DMS114 treated with DMSO at 0.1 percent for 48 hours (cell line): Measurements from ENCODE around the gene TNFSF12.
A peak's percentile ranks its signal among the peaks of the same experiment; 100 is the strongest.

Experiments
- DNase-seq: peaks from one replicate; lab custom pipeline; 2025; ENCODE audit not compliant: unreplicated experiment; lab: John Stamatoyannopoulos, UW

Gene TNFSF12

DNA sequence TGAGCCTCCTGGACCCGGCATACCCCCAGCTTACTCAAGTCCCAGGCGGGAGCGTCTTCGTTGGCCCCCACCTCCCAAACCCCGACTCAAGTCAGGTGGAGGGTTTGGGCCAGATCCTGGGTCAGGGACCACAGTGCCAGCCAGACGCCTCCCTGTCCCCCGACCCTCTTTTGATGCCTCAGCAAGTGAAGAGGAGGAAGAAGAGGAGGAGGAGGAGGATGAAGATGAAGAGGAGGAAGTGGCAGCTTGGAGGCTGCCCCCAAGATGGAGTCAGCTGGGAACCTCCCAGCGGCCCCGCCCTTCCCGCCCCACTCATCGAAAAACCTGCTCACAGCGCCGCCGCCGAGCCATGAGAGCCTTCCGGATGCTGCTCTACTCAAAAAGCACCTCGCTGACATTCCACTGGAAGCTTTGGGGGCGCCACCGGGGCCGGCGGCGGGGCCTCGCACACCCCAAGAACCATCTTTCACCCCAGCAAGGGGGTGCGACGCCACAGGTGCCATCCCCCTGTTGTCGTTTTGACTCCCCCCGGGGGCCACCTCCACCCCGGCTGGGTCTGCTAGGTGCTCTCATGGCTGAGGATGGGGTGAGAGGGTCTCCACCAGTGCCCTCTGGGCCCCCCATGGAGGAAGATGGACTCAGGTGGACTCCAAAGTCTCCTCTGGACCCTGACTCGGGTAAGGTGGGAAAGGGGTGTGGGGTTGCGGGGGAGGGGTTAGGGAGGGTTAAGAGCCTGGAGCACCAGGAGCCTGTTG, 14.4 kb downstream of the TNFSF12 start:
- DNase-seq: no peak

DNA sequence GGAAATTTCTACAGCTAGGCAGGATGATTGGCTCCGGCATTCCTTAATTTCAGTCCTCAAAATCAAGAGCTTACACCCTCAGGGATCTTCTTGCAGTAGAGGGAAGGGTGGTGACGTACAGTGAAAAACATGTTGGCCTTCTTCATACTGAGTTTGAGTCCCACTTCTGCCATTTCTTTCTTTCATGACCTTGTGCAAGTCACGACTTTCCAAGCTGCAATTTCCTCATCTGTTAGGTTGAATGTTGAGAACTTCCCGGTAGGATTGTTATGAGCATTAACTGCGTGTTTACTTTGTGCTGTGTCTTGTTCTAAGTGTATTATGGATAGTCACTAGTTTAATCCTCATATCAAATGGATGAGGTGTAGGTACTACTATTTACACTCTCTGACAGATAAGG, 20.7 kb downstream of the TNFSF12 start:
- no peak for DNase-seq

DNA sequence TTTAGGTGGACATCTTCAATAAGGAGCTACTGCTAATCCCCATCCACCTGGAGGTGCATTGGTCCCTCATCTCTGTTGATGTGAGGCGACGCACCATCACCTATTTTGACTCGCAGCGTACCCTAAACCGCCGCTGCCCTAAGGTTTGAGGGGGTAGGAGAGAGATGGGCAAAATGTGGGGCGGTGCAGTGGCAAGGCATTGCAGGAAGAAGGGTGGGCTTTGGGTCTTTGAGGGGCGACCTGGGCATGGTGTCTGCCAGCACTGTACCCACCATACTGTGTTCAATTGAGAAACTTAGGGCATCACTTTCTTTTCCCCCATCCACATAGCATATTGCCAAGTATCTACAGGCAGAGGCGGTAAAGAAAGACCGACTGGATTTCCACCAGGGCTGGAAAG, 21.5 kb downstream of the TNFSF12 start:
- no peak for DNase-seq

DNA sequence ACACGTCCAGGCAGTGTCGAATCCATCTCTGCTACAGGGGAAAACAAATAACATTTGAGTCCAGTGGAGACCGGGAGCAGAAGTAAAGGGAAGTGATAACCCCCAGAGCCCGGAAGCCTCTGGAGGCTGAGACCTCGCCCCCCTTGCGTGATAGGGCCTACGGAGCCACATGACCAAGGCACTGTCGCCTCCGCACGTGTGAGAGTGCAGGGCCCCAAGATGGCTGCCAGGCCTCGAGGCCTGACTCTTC, 23.4 kb downstream of the TNFSF12 start:
- DNase-seq: no peak

DNA sequence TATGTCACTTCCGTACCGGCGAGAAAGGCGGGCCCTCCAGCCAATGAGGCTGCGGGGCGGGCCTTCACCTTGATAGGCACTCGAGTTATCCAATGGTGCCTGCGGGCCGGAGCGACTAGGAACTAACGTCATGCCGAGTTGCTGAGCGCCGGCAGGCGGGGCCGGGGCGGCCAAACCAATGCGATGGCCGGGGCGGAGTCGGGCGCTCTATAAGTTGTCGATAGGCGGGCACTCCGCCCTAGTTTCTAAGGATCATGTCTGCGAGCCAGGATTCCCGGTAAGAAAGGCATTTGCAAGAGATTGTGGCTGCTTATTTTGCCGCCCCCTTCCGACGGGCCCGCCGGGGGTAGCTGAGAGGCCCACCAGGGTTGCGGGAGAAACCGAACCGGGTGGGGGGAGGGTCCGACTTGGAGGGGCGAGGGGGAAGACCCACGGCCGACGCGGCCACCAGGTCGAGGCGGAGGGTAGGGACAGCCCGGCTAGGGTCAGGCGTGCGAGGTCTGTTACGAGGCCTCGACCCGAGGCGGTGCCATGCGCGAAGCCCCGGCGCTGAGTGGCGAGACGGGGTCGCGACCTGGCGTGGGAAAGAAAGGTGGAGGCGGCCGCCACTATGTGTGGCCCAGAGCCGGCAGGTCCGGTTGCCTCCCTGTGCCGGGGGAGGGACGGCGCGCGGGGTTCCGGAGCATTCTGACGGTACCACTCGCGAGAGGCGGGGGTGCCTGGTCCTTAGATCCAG, 23.9 kb downstream of the TNFSF12 start:
- DNase-seq: peak; percentile 95

DNA sequence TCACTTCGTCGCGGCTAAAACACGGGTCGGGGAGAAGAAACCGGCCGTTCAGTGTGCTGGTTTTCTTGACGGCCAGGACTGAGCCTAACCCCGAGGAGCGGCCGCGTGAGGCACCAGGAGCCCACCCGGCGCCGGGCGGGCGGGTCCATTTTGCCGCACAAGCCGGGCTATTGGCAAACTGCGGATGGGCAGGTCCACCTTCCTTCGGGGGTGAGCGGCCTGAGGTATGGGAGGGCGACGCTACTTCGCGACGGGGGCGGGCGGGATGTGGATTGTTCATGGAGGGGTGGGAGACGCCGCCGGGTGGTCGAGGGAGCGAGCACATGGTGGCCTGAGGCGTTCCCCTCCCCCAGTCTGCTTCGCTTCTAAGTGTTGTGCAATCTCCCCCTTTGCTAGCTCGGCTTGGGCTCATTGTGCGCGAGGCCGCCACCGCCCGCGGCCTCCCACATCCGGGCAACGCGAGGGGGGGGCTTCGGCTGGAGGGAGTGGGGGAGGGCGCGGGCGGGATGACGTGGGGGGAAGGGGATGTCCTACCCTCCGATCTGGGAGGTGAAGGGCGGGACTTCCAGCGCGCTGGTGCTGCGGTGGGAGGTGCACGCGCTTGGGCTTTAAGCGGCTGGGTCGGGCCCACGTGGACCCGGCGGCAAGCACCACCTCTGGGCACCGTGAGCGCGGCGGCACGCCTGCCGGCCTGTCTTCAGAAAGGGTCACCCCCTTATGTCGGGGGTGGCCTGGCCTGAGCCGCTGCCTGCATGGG, 24.6 kb downstream of the TNFSF12 start:
- DNase-seq: peak; percentile 46

DNA sequence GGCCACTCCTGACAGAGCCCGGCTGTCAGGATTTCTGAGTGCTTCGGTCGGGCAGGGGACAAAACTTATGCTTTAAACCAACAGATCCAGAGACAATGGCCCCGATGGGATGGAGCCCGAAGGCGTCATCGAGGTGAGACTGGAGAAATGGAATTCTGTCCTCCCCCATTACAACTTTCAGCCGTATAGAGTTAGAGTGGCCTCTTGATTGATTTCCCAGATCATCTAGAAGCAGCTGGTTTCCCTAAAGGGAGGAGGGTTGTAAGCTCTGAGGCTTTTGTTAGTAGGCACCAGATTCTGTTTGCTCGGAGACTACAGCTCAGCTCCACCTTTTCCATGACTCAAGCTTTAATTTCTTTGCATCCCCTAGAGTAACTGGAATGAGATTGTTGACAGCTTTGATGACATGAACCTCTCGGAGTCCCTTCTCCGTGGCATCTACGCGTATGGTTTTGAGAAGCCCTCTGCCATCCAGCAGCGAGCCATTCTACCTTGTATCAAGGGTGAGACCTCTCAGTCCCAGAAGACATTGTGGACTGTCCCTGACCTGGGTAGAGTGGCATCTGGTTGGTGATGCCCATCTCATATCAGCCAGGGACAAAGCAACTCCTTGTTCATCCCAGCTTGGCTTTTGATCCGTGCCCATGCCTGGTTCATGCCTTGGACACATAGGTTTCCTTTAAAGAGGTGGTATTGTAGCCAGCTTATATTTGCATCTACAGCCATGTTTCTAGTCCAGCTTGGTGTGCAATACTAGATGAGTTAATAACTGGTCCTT, 25.5 kb downstream of the TNFSF12 start:
- no peak for DNase-seq

DNA sequence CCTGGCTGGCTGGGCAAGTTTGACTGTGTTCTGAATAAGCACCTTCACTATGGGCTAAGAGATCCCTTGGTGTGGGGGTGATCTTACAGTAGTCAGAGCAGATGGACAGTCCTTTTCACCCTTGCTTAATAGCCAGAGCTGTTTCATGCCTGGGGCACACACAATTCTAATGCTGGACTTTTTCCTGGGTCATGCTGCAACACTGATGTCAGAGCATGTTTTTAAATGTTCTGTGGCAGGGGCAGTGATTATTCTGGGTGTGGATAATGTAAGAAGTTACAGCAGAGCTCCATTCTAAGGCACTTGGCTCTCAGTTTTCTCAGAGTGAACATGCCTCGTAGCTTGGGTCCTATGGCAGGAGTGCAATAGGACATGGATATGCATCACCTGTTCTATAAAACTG, 26.6 kb downstream of the TNFSF12 start:
- DNase-seq: no peak

DNA sequence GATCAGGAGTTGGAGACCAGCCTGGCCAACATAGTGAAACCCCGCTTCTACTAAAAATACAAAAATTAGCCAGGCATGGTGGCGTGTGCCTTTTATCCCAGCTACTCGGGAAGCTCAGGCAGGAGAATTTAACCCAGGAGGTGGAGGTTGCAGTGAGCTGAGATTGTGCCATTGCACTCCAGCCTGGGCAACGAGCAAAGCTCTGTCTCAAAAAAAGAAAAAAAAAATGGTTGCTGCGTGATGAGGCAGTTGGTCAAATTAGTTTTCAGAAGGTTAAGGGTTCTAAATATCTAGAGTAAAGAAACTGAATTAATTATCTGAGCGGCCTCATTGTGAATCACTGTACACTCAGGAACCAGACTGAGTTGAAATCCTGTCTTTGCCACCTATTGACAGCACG, 27.1 kb downstream of the TNFSF12 start:
- no peak for DNase-seq

DNA sequence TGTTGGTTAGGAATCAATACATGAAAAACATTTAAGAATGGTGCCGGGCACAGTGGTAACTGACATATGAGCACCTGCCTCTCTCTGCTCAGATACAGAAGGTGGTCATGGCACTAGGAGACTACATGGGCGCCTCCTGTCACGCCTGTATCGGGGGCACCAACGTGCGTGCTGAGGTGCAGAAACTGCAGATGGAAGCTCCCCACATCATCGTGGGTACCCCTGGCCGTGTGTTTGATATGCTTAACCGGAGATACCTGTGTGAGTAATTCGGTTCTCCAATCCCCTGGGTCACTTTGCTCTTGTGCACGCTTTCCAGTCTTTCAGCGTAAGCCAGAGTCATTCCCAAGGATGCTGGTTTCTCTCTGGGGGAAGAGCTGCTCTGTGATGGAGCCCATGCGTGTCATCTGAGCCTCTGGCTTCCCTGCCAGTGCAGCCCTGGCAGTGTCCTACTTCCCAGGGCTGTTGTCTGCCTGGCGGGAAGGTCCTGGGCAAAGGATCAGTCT, 27.6 kb downstream of the TNFSF12 start:
- DNase-seq: no peak

DNA sequence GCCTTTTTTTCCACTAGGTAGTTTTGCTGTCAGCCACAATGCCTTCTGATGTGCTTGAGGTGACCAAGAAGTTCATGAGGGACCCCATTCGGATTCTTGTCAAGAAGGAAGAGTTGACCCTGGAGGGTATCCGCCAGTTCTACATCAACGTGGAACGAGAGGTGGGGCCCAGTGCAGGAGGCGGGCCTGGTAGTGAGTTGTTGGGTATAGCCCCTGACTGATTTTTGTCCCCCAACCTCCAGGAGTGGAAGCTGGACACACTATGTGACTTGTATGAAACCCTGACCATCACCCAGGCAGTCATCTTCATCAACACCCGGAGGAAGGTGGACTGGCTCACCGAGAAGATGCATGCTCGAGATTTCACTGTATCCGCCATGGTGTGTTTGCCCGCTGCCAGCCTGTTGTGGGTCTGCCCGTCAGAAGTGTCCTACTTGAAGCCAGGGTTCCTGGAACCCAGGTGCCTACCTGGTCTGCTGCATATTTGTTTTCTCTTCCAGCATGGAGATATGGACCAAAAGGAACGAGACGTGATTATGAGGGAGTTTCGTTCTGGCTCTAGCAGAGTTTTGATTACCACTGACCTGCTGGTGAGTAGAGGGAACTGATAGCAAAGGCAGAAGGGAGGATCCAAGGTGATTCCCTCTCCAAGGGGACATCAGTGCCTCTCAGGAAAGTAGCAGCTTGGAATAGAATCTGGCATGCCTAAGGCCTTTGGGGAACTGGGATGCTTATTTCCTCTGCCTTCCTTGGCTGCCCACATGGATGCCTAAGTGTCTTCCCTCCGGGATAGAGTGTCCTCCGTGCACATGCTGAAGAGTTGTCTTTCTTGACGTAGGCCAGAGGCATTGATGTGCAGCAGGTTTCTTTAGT, 28.7 kb downstream of the TNFSF12 start:
- DNase-seq: no peak

DNA sequence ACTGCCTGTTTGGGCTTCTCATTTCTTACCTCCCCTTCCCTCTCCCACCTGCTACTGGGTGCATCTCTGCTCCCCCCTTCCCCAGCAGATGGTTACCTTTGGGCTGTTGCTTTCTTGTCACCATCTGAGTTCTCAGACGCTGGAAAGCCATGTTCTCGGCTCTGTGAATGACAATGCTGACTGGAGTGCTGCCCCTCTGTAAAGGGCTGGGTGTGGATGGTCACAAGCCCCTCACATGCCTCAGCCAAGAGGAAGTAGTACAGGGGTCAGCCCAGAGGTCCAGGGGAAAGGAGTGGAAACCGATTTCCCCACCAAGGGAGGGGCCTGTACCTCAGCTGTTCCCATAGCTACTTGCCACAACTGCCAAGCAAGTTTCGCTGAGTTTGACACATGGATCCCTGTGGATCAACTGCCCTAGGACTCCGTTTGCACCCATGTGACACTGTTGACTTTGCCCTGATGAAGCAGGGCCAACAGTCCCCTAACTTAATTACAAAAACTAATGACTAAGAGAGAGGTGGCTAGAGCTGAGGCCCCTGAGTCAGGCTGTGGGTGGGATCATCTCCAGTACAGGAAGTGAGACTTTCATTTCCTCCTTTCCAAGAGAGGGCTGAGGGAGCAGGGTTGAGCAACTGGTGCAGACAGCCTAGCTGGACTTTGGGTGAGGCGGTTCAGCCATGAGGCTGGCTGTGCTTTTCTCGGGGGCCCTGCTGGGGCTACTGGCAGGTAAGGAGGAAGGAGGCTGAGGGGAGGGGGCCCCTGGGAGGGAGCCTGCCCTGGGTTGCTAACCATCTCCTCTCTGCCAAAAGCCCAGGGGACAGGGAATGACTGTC, 30.4 kb downstream of the TNFSF12 start, which contains the start of gene CD68:
TSS of gene CD68 (plus strand) at position 638 of the 833 bp plus-strand sequence. CDS start at position 678, 40 bp downstream.
- peak; percentile 61 for DNase-seq

DNA sequence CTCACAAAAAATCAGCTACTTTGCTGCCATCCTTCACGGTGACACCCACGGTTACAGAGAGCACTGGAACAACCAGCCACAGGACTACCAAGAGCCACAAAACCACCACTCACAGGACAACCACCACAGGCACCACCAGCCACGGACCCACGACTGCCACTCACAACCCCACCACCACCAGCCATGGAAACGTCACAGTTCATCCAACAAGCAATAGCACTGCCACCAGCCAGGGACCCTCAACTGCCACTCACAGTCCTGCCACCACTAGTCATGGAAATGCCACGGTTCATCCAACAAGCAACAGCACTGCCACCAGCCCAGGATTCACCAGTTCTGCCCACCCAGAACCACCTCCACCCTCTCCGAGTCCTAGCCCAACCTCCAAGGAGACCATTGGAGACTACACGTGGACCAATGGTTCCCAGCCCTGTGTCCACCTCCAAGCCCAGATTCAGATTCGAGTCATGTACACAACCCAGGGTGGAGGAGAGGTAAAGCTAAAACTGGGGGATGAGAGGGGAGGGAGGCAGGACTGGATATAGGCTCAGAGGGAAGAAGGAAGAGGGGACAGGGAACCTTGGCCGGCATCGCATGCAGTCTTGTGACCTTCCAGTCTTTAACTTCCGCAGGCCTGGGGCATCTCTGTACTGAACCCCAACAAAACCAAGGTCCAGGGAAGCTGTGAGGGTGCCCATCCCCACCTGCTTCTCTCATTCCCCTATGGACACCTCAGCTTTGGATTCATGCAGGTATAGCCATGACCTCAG, 31.2 kb downstream of the TNFSF12 start:
- DNase-seq: no peak

DNA sequence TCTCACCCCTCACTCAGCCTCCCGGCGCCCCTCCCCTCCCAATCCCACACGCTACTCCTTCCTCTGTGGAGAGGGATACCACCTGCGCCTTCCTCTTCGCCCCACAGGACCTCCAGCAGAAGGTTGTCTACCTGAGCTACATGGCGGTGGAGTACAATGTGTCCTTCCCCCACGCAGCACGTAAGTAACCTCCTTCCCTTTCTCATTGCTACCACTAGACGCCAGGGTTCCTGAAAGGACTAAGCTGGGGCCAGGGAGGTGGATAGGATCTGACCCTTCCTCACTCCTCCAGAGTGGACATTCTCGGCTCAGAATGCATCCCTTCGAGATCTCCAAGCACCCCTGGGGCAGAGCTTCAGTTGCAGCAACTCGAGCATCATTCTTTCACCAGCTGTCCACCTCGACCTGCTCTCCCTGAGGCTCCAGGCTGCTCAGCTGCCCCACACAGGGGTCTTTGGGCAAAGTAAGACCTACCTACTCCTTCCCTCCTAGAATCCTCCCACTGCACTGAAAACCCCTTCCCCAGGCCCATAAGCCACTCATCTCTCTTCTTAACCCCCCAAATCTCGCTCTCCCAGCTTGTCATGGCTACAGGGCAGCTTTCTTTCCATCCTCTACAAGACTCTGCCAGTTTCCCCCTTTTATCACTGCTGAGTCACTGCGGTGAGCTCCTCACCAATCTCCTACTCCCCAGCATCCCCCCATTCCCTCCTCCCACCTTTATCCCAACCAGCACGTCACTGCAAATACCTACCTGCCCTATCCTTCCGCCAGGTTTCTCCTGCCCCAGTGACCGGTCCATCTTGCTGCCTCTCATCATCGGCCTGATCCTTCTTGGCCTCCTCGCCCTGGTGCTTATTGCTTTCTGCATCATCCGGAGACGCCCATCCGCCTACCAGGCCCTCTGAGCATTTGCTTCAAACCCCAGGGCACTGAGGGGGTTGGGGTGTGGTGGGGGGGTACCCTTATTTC, 32.0 kb downstream of the TNFSF12 start:
- no peak for DNase-seq

DNA sequence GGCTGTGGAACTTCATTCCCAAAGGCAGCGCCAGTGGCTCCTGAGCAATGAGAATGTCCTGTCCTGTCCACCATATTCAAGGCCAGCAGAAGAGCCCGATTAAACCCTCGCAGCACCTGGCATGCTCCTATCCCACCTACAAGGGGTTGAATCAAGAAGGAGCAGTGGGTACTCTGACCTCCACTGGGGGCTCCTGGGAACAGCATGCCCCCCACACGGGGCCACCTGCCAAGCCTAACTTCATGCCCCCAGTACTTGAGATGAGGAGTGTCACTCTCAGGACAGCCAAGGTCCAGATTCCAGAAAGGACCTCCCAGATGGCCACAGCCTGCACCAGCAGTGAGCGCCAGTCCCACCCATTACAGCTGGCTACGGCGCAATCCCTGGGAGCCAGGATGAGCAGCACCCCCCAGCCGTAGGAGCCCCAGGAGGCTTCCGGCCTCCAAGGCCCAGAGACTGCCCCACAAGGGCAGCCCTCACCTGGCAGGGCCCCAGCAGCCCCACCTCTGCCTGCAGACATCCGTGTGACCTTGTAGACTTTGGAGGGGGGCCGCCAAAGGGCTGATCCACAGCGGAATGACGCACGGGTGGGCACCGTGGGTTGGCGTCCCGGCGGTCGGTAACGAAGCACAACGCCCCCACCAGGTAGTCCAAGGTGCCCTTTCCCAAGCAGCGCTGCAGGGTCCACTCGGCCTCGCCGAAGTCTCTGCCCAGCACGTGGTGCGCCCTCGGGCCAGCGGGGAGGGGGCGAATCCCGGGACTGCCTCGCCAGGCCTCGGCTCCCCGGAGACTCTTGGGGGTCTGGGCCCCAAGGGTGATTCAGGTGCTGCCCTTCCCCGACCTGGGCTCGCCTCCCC, 33.8 kb downstream of the TNFSF12 start:
- no peak for DNase-seq
